ENCODE measurements around the gene BMP6. TPM values are rescaled to one million over a fixed set of nuclear protein-coding genes. Genes with fewer than 3 reads are reported as not detected.
"Not testable (repeated sequence)": the region's sequence is repeated elsewhere in the genome, so short reads cannot be mapped to it uniquely, and the experiment has no call there.

Gene BMP6
- total RNA-seq, 1 donor from 2014 or later: 6.6 TPM

DNA sequence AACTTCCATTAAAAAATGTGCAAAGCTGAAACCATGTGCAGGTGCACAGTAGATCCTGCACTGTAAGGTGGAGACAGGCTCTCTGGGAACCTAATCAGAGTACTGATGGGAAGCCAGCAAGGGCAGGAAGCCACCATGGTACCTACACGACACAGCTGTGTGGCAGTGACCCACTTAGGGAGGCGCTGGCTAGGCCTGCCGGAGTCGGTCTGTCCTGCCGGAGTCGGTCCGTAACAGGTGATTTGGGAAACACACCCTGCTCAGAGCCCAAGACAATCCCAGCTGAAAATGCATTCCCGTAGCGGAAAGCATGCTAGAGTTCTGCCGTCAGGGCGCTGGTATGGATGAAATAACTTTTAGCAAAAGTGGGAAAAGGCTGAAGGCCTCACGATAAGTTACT is 167.4 kb downstream of the BMP6 start:
- Histone ChIP-seq H3K4me3 (no peak overlapping the region), H3K27ac (no peak overlapping the region), H3K9me3 (no peaks in the 10 kb centered on the region), H3K4me1 (no peaks in the 10 kb centered on the region), H3K27me3 (ENCODE audit: low read depth) (no peaks in the 10 kb centered on the region), H3K36me3 (peaks cover 98% of the 10 kb centered on the region)
- DNase-seq (no peak), ATAC-seq (no peak)
- TF ChIP-seq, protein P1, sequence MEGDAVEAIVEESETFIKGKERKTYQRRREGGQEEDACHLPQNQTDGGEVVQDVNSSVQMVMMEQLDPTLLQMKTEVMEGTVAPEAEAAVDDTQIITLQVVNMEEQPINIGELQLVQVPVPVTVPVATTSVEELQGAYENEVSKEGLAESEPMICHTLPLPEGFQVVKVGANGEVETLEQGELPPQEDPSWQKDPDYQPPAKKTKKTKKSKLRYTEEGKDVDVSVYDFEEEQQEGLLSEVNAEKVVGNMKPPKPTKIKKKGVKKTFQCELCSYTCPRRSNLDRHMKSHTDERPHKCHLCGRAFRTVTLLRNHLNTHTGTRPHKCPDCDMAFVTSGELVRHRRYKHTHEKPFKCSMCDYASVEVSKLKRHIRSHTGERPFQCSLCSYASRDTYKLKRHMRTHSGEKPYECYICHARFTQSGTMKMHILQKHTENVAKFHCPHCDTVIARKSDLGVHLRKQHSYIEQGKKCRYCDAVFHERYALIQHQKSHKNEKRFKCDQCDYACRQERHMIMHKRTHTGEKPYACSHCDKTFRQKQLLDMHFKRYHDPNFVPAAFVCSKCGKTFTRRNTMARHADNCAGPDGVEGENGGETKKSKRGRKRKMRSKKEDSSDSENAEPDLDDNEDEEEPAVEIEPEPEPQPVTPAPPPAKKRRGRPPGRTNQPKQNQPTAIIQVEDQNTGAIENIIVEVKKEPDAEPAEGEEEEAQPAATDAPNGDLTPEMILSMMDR (IDR thresholded peaks at IDR 0.05): no peak
- intact Hi-C loops (cut with DNase I): no loop called here

DNA sequence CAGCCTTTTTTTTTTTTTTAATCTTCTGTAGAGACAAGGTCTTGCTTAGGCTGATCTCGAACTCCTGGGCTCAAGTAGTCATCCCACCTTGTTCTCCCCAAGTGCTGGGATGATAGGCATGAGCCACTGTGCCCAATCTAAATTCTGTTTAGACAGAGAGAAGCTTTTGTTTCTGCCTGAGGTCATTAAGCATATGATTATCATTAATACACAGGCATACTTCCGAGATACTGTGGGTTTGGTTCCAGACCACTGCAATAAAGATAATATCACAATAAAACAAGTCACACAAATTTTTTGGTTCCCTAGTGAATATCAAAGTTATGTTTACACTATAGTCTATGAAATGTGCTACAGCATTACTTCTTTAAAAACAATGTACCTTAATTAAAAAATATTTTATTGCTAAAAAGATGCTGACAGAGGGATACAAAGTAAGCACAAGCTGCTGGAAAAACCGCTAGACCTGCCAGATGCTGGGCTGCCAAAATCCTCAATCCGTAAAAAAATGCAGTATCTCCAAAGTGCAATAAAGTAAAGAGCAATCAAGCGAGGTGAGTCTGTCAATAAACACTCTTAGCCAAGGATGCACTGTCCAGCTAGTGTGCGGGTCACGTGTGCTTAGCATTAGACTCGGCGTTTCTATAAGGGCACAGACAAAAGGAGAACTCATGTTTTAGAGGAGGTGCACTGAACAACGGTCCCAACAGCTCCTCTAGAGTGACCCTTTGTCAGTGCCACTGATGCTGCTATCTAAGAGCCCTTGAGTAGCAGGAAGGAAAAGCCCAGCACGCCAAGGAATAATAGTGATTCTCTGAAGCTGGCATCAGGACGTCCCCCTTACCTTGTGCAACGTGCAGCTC is 168.6 kb downstream of the BMP6 start:
- intact Hi-C loops (cut with DNase I): no loop called here
- ATAC-seq: no peak
- Histone ChIP-seq H3K27ac (no peak overlapping the region), H3K4me1 (no peaks in the 10 kb centered on the region), H3K9me3 (no peaks in the 10 kb centered on the region), H3K27me3 (ENCODE audit: low read depth) (no peaks in the 10 kb centered on the region), H3K4me3 (no peak overlapping the region), H3K36me3 (peaks cover 98% of the 10 kb centered on the region)
- TF ChIP-seq, protein P1 (IDR thresholded peaks at IDR 0.05): no peak
- DNase-seq: no peak

DNA sequence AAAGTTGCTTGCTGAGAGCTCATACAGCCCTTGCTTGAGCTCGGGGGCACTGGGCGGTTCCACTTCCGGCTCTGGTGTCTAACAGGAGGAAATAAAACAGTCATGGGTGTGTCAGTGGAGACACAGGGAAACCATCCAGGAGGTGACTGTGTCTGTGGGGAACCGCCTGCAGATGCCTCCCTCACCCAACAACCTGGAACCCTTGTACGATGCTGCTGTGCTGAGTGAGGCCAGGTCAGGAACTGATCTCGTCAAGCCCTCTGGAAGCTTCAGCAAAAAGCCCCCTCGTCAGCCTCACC is 169.2 kb downstream of the BMP6 start:
- no peaks in the 10 kb centered on the region for H3K9me3 ChIP-seq
- H3K4me3 ChIP-seq: no peak overlapping the region
- no peaks in the 10 kb centered on the region for H3K4me1 ChIP-seq
- DNase-seq (no peak), ATAC-seq (no peak)
- no peaks in the 10 kb centered on the region for H3K27me3 ChIP-seq (ENCODE audit: low read depth)
- H3K36me3 ChIP-seq: peaks cover 98% of the 10 kb centered on the region
- no peak overlapping the region for H3K27ac ChIP-seq
- TF ChIP-seq, protein P1 (IDR thresholded peaks at IDR 0.05): no peak
- intact Hi-C loops (cut with DNase I): no loop called here

DNA sequence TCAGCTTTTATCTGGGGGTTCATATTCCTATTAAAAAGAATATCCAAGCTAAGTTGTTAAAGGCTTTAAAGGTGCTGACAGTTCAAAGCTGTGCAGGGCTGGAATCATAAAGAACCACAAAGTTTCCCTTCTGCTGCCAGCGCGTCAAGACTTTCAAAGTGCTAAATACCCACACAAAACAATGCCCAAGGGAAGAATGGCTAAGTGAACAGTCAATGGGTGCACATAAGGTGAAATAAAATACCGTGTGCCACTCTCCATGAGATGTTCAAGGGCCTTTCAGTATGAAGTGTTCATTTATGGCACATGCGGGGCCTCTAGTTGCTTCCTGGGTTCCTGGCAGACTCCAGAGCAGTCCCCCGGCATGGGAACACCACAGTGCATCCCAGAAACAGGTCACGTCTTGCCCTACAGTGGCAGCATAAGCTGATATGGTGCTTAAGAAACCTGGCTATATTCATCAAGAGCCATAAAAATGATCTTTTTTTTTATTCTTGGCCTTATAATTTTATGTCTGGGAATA is 170.6 kb downstream of the BMP6 start:
- no peak overlapping the region for H3K27ac ChIP-seq
- no peaks in the 10 kb centered on the region for H3K27me3 ChIP-seq (ENCODE audit: low read depth)
- H3K36me3 ChIP-seq: peaks cover 98% of the 10 kb centered on the region
- no peak overlapping the region for H3K4me3 ChIP-seq
- H3K9me3 ChIP-seq: no peaks in the 10 kb centered on the region
- intact Hi-C loops (cut with DNase I): no loop called here
- TF ChIP-seq, protein P1 (IDR thresholded peaks at IDR 0.05): no peak
- ATAC-seq (no peak), DNase-seq (no peak)
- H3K4me1 ChIP-seq: no peaks in the 10 kb centered on the region

DNA sequence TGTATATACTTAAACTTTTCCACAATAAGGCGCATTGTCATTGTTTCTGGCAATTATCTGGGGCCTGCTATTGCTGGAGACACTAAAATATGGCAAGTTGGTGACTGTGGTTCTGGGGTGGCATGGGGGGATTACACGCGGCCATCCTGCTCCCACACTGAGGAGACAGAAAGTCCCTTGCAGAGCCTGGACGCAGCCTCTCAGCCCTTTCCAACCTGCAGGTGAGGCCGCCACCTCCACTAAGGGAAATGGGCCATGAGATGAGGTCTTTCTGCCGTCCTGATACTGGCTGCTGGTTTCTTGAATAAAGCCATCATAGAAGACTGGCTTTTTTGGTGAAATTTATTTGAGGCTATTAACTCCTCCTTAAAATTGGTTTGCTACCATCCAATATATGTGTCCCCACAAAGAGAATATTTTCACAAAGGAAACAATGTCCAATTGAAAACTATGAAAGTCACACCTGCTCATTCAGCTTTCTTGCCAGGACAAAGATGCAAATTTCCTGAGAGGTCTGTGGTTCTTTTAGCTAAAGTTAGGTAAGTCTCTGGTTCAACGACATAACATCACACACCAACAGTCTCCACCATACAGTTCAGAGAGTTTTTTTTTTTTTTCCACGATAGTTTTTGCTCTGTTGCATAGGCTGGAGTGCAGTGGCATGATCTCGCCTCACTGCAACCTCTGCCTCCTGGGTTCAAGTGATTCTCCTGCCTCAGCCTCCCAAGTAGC is 171.7 kb downstream of the BMP6 start:
- ATAC-seq (no peak), DNase-seq (no peak)
- Histone ChIP-seq H3K27me3 (ENCODE audit: low read depth) (no peaks in the 10 kb centered on the region), H3K9me3 (no peaks in the 10 kb centered on the region), H3K36me3 (peaks cover 98% of the 10 kb centered on the region), H3K4me3 (no peak overlapping the region), H3K4me1 (no peaks in the 10 kb centered on the region), H3K27ac (no peak overlapping the region)
- TF ChIP-seq, protein P1 (IDR thresholded peaks at IDR 0.05): no peak
- intact Hi-C loops (cut with DNase I): no loop called here

DNA sequence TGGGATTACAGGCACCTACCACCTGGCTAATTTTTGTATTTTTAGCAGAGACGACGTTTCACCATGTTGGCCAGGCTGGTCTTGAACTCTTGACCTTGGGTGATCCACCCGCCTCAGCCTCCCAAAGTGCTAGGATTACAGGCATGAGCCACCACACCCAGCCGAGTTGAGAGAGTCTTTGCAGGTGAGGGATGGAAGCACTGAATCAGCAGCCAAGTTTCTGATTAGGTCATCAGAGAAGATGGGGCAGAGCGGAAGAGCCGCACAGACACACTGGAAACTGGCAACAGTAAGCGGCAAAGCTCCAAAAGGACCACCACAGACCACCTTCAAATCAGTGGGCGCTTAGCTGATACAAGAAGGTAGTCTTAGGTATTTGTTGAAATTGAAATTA is 172.3 kb downstream of the BMP6 start:
- H3K4me3 ChIP-seq; H3K9me3 ChIP-seq; DNase-seq; ATAC-seq; H3K27ac ChIP-seq; H3K4me1 ChIP-seq; H3K27me3 ChIP-seq (ENCODE audit: low read depth); intact Hi-C loops (cut with DNase I): not testable (repeated sequence)
- peaks cover 98% of the 10 kb centered on the region for H3K36me3 ChIP-seq
